NOMO-1 treated with dmso at 0.1 percent for 144 hours (cell line): Measurements from ENCODE around the gene ATP5ME.
"Not testable (repeated sequence)": the region's sequence is repeated elsewhere in the genome, so short reads cannot be mapped to it uniquely, and the experiment has no call there.

Experiments used
- DNase-seq: peaks from one replicate; lab custom pipeline; 2025; ENCODE audit not compliant: unreplicated experiment; lab: John Stamatoyannopoulos, UW

Gene ATP5ME

GRCh38 chr4:656436-657337 is 17.4 kb downstream of the ATP5ME start:
- no peak for DNase-seq

- no peak for DNase-seq
Measured at GRCh38 chr4:655464-656151, 18.5 kb downstream of the ATP5ME start.

- no peak for DNase-seq
Measured at GRCh38 chr4:654871-655463, 19.1 kb downstream of the ATP5ME start.

- DNase-seq: no peak
Measured at GRCh38 chr4:654503-654845, 19.6 kb downstream of the ATP5ME start.

GRCh38 chr4:653831-654502 is 20.1 kb downstream of the ATP5ME start:
- DNase-seq: no peak

GRCh38 chr4:653080-653821 is 20.8 kb downstream of the ATP5ME start:
- DNase-seq: no peak

- no peak for DNase-seq
Measured at GRCh38 chr4:651884-652642, 22.0 kb downstream of the ATP5ME start.

GRCh38 chr4:650951-651883 is 22.9 kb downstream of the ATP5ME start:
- no peak for DNase-seq

GRCh38 chr4:650461-650860 is 23.6 kb downstream of the ATP5ME start:
- DNase-seq: no peak

- no peak for DNase-seq
Measured at GRCh38 chr4:649751-650310, 24.2 kb downstream of the ATP5ME start.

- DNase-seq: no peak
Measured at GRCh38 chr4:649293-649625, 24.8 kb downstream of the ATP5ME start.

- no peak for DNase-seq
Measured at GRCh38 chr4:648579-649292, 25.3 kb downstream of the ATP5ME start.

GRCh38 chr4:647481-647880 is 26.6 kb downstream of the ATP5ME start:
- no peak for DNase-seq

GRCh38 chr4:646460-646859 is 27.6 kb downstream of the ATP5ME start:
- DNase-seq: no peak

- DNase-seq: not testable (repeated sequence)
Measured at GRCh38 chr4:642366-642765, 31.7 kb downstream of the ATP5ME start.

- no peak for DNase-seq
Measured at GRCh38 chr4:637536-638280, 36.4 kb downstream of the ATP5ME start.

- no peak for DNase-seq
Measured at GRCh38 chr4:636628-637159, 37.4 kb downstream of the ATP5ME start.
